H9 (cell line): ENCODE results near the gene ARHGAP24. TPM values are rescaled to one million over a fixed set of nuclear protein-coding genes. Genes with fewer than 3 reads are reported as not detected.

ENCODE experiments used
- DNase-seq: peaks from one replicate; pipeline ENCODE4 v3.0.0-alpha.2; 2017
- H2AFZ ChIP-seq: one replicate; pipeline ENCODE4 v1.6.1; 2013; ENCODE audit warnings: mild to moderate bottlenecking, low read length, control low read depth, moderate library complexity
- H2AK5ac ChIP-seq: 2 replicates; pipeline ENCODE4 v1.6.1; 2013; ENCODE audit warnings: low read length, control low read depth, mixed read lengths; ENCODE audit not compliant: insufficient read length
- H2BK120ac ChIP-seq: one replicate; pipeline ENCODE4 v1.6.1; 2013; ENCODE audit warnings: low read depth, mild to moderate bottlenecking, low read length, control low read depth, inconsistent platforms; ENCODE audit not compliant: poor library complexity, severe bottlenecking
- H2BK12ac ChIP-seq: 2 replicates; pipeline ENCODE4 v1.6.1; 2013; ENCODE audit warnings: low read length, control low read depth, mixed read lengths, low read depth; ENCODE audit not compliant: insufficient read length
- H2BK15ac ChIP-seq: 2 replicates; pipeline ENCODE4 v1.6.1; 2013; ENCODE audit warnings: low read depth, low read length, control low read depth
- H2BK20ac ChIP-seq: one replicate; pipeline ENCODE4 v1.6.1; 2013; ENCODE audit warnings: low read depth, mild to moderate bottlenecking, low read length, control low read depth, inconsistent platforms; ENCODE audit not compliant: poor library complexity, severe bottlenecking
- H2BK5ac ChIP-seq: 2 replicates; pipeline ENCODE4 v1.6.1; 2013; ENCODE audit warnings: low read length, control low read depth, mixed read lengths; ENCODE audit not compliant: insufficient read length
- H3K14ac ChIP-seq: 2 replicates; pipeline ENCODE4 v1.6.1; 2013; ENCODE audit warnings: low read length, control low read depth; ENCODE audit not compliant: insufficient read depth
- H3K18ac ChIP-seq: 2 replicates; pipeline ENCODE4 v1.6.1; 2013; ENCODE audit warnings: low read depth, mild to moderate bottlenecking, mixed read lengths, low read length, control low read depth; ENCODE audit not compliant: insufficient read length
- H3K23ac ChIP-seq: 2 replicates; pipeline ENCODE4 v1.6.1; 2013; ENCODE audit warnings: low read length, control low read depth, mixed read lengths, low read depth; ENCODE audit not compliant: insufficient read length
- H3K23me2 ChIP-seq: 2 replicates; pipeline ENCODE4 v1.6.1; 2013; ENCODE audit warnings: low read depth, mild to moderate bottlenecking, mixed read lengths, low read length, control low read depth; ENCODE audit not compliant: insufficient read length, poor library complexity, severe bottlenecking
- H3K27ac ChIP-seq: 2 replicates; pipeline ENCODE4 v1.5.1; 2013; ENCODE audit warnings: low read length, control low read depth, mixed read lengths, low read depth; ENCODE audit not compliant: insufficient read length
- H3K27me3 ChIP-seq: 2 replicates; pipeline ENCODE4 v1.6.1; 2013; ENCODE audit warnings: low read length, control low read depth, inconsistent platforms; ENCODE audit not compliant: insufficient read depth
- H3K4ac ChIP-seq: 2 replicates; pipeline ENCODE4 v1.6.1; 2013; ENCODE audit warnings: low read depth, mild to moderate bottlenecking, control low read depth, inconsistent platforms, low read length, moderate library complexity
- H3K4me1 ChIP-seq: 2 replicates; pipeline ENCODE4 v1.6.1; 2013; ENCODE audit warnings: low read length, control low read depth, inconsistent platforms; ENCODE audit not compliant: insufficient read depth
- H3K4me2 ChIP-seq: 2 replicates; pipeline ENCODE4 v1.6.1; 2013; ENCODE audit warnings: low read length, control low read depth, mixed read lengths; ENCODE audit not compliant: insufficient read length, insufficient read depth
- H3K56ac ChIP-seq: 2 replicates; pipeline ENCODE4 v1.6.1; 2013; ENCODE audit warnings: low read depth, mild to moderate bottlenecking, mixed read lengths, low read length, control low read depth; ENCODE audit not compliant: insufficient read length
- H3K79me1 ChIP-seq: 2 replicates; pipeline ENCODE4 v1.6.1; 2013; ENCODE audit warnings: low read depth, mild to moderate bottlenecking, moderate library complexity, low read length, control low read depth, inconsistent platforms; ENCODE audit not compliant: insufficient read depth, poor library complexity, severe bottlenecking
- H3K79me2 ChIP-seq: 2 replicates; pipeline ENCODE4 v1.6.1; 2013; ENCODE audit warnings: low read length, control low read depth, inconsistent platforms; ENCODE audit not compliant: insufficient read depth
- H3K9ac ChIP-seq: 2 replicates; pipeline ENCODE4 v1.6.1; 2013; ENCODE audit warnings: low read length, control low read depth, mixed read lengths; ENCODE audit not compliant: insufficient read length; ENCODE audit errors: extremely low read depth
- H3K9me3 ChIP-seq: one replicate; pipeline ENCODE4 v1.6.1; 2013; ENCODE audit warnings: low read depth, low read length, inconsistent platforms; ENCODE audit not compliant: control insufficient read depth
- H3T11ph ChIP-seq: one replicate; pipeline ENCODE4 v1.6.1; 2013; ENCODE audit warnings: mild to moderate bottlenecking, low read length, control low read depth, inconsistent platforms
- H4K20me1 ChIP-seq: one replicate; pipeline ENCODE4 v1.6.1; 2013; ENCODE audit not compliant: control insufficient read depth, insufficient read length, insufficient read depth
- H4K5ac ChIP-seq: 2 replicates; pipeline ENCODE4 v1.6.1; 2013; ENCODE audit warnings: low read depth, mild to moderate bottlenecking, mixed read lengths, low read length, control low read depth; ENCODE audit not compliant: insufficient read length
- H4K8ac ChIP-seq: replicated peaks from 2 replicates; pipeline ENCODE4 v1.6.1; 2013; ENCODE audit warnings: low read length, control low read depth, mixed read lengths, low read depth; ENCODE audit not compliant: insufficient read length
- H4K91ac ChIP-seq: 2 replicates; pipeline ENCODE4 v1.6.1; 2013; ENCODE audit warnings: low read depth, mild to moderate bottlenecking, moderate library complexity, mixed read lengths, low read length, control low read depth; ENCODE audit not compliant: insufficient read length
- H3K27ac Mint-ChIP-seq, 3 experiments: 2 replicates in 2 of 3; 3 replicates in 1 of 3; pipeline ENCODE4 v1.8.0; 2020 to 2021; ENCODE audit warnings: mixed read lengths in 3 of 3, mild to moderate bottlenecking in 1 of 3, moderate library complexity in 1 of 3
- H3K27me3 Mint-ChIP-seq: 2 replicates; pipeline ENCODE4 v1.8.0; 2021; ENCODE audit warnings: low read depth, mild to moderate bottlenecking, moderate library complexity, mixed read lengths
- H3K36me3 Mint-ChIP-seq, 3 experiments: 2 replicates in 2 of 3; 3 replicates in 1 of 3; pipeline ENCODE4 v1.8.0; 2020 to 2021; ENCODE audit warnings: low read depth in 3 of 3, mixed read lengths in 3 of 3; ENCODE audit not compliant: insufficient read depth in 1 of 3
- H3K4me1 Mint-ChIP-seq, 2 experiments: 2 replicates each; pipeline ENCODE4 v1.8.0; 2020; ENCODE audit warnings: mixed read lengths in 2 of 2
- H3K4me3 Mint-ChIP-seq, 2 experiments: 2 replicates in 1 of 2; 3 replicates in 1 of 2; pipeline ENCODE4 v1.8.0; 2020 to 2021; ENCODE audit warnings: mild to moderate bottlenecking in 2 of 2, mixed read lengths in 2 of 2, moderate library complexity in 1 of 2
- H3K9me3 Mint-ChIP-seq, 2 experiments: 2 replicates in 1 of 2; 3 replicates in 1 of 2; pipeline ENCODE4 v1.8.0; 2020; ENCODE audit warnings: mild to moderate bottlenecking in 2 of 2, mixed read lengths in 2 of 2, moderate library complexity in 1 of 2
- CTCF ChIP-seq: fragments of 200-600 bp; sonication (generic); conservative IDR thresholded peaks from 3 replicates; pipeline ENCODE4 v1.8.0; 2021; ENCODE audit warnings: antibody characterized with exemption, mild to moderate bottlenecking
- WGBS: extraction: QIAGEN DNeasy Blood & Tissue Kit; methylation state at CpG from one replicate; pipeline ENCODE4 v1.1.7; 2013; ENCODE audit warnings: missing lambda C conversion rate, low lambda C conversion rate, mixed read lengths; ENCODE audit not compliant: insufficient read length; ENCODE audit errors: extremely low coverage; 5-methylcytosine and 5-hydroxymethylcytosine counted together
- total RNA-seq: library from RNA; stranded (reverse); gene quantifications from 2 replicates; pipeline ENCODE4 v1.2.1, GENCODE V29; 2021

ARHGAP24 gene
- total RNA-seq, 1 experiment from 2014 or later, result 0.37 TPM

GRCh38 chr4:85864259-85865205 lies 389.6 kb downstream of the ARHGAP24 start:
- H4K8ac ChIP-seq, result no peak overlapping the region
- no peak for DNase-seq
- no peaks in the 10 kb centered on the region for H3K36me3 Mint-ChIP-seq
- H3K79me2 ChIP-seq, result no peaks in the 10 kb centered on the region
- no peak overlapping the region for H2AFZ ChIP-seq
- peaks cover 3% of the 10 kb centered on the region; the same call in 1 of the 2 replicates for H3K4me1 ChIP-seq
- no peak overlapping the region for H4K5ac ChIP-seq
- no peak overlapping the region for H3K27ac ChIP-seq
- H3K23ac ChIP-seq, result no peak overlapping the region
- H2BK120ac ChIP-seq, result no peak overlapping the region
- no peak overlapping the region for H2BK12ac ChIP-seq
- no peak overlapping the region for H3K4ac ChIP-seq
- no peaks in the 10 kb centered on the region for H3K9me3 Mint-ChIP-seq
- H2BK15ac ChIP-seq, result no peak overlapping the region
- peaks cover 9 to 13% of the 10 kb centered on the region in 2 experiments for H3K4me1 Mint-ChIP-seq
- no peak overlapping the region for H3K4me2 ChIP-seq
- H3K9ac ChIP-seq, result no peak overlapping the region
- no peak overlapping the region for H3T11ph ChIP-seq
- TF ChIP-seq CTCF, result no peak
- no peaks in the 10 kb centered on the region for H3K27me3 Mint-ChIP-seq
- H3K9me3 ChIP-seq, result no peaks in the 10 kb centered on the region
- no peak overlapping the region for H3K56ac ChIP-seq
- WGBS, result no CpG with 5 or more reads among the region's 5 CpGs
- no peak overlapping the region for H3K4me3 Mint-ChIP-seq
- H4K91ac ChIP-seq, result no peak overlapping the region
- H3K27me3 ChIP-seq, result no peaks in the 10 kb centered on the region
- no peak overlapping the region for H3K14ac ChIP-seq
- no peaks in the 10 kb centered on the region for H3K23me2 ChIP-seq
- no peak overlapping the region for H3K27ac Mint-ChIP-seq
- no peak overlapping the region for H2BK5ac ChIP-seq
- H3K79me1 ChIP-seq, result no peaks in the 10 kb centered on the region
- H2BK20ac ChIP-seq, result no peak overlapping the region
- no peak overlapping the region for H3K18ac ChIP-seq
- H2AK5ac ChIP-seq, result no peak overlapping the region
- H4K20me1 ChIP-seq, result no peaks in the 10 kb centered on the region
